ENCODE results near the gene CTNNBL1. TPM values are rescaled to one million over a fixed set of nuclear protein-coding genes. Genes with fewer than 3 reads are reported as not detected.

CTNNBL1 gene
- total and polyA plus RNA-seq, 3 donors from 2014 or later, result 50.4 to 119 (median 61.0) TPM

DNA sequence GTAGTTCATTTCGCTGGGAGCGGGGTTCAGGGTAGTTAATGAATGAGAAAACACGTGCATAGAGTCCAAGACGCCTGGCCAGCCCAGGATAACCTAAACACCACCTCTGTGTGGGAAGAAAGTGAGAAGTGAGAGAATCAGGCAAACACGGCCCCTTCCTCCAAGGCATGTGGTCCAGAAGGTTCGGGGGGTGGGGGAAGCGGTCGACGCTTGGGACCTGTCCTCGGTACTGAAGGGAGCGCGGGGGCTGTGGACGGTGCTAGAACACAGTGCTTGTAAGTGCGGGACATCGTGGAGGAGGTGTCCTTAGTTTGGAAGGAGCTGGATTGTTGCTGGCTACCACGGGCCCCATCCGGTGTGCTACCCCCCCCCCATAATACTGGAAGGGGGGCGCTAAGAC, 207.4 kb downstream of the CTNNBL1 start:
- Histone ChIP-seq H3K4me1 (peaks cover 21% of the 10 kb centered on the region), H3K27ac (no peak overlapping the region), H3K4me3 (no peak overlapping the region), H3K9me3 (no peaks in the 10 kb centered on the region), H3K36me3 (ENCODE audit: low read depth, missing control alignments) (no peaks in the 10 kb centered on the region), H3K27me3 (no peaks in the 10 kb centered on the region)
- no peak for TF ChIP-seq POLR2A (IDR thresholded peaks at IDR 0.05)
- TF ChIP-seq, protein P1, sequence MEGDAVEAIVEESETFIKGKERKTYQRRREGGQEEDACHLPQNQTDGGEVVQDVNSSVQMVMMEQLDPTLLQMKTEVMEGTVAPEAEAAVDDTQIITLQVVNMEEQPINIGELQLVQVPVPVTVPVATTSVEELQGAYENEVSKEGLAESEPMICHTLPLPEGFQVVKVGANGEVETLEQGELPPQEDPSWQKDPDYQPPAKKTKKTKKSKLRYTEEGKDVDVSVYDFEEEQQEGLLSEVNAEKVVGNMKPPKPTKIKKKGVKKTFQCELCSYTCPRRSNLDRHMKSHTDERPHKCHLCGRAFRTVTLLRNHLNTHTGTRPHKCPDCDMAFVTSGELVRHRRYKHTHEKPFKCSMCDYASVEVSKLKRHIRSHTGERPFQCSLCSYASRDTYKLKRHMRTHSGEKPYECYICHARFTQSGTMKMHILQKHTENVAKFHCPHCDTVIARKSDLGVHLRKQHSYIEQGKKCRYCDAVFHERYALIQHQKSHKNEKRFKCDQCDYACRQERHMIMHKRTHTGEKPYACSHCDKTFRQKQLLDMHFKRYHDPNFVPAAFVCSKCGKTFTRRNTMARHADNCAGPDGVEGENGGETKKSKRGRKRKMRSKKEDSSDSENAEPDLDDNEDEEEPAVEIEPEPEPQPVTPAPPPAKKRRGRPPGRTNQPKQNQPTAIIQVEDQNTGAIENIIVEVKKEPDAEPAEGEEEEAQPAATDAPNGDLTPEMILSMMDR (IDR thresholded peaks at IDR 0.05), result no peak
- no peak for DNase-seq
- intact Hi-C loops (cut with DNase I; ENCODE audit: low total_unique reads), result loop anchor here (10.0 kb wide), 1 partner anchor 84 kb away; no protein-coding TSS in a partner anchor
- WGBS, 2 donors, result 18 to 38% methylated on average over 10 to 18 of the region's 18 CpGs

DNA sequence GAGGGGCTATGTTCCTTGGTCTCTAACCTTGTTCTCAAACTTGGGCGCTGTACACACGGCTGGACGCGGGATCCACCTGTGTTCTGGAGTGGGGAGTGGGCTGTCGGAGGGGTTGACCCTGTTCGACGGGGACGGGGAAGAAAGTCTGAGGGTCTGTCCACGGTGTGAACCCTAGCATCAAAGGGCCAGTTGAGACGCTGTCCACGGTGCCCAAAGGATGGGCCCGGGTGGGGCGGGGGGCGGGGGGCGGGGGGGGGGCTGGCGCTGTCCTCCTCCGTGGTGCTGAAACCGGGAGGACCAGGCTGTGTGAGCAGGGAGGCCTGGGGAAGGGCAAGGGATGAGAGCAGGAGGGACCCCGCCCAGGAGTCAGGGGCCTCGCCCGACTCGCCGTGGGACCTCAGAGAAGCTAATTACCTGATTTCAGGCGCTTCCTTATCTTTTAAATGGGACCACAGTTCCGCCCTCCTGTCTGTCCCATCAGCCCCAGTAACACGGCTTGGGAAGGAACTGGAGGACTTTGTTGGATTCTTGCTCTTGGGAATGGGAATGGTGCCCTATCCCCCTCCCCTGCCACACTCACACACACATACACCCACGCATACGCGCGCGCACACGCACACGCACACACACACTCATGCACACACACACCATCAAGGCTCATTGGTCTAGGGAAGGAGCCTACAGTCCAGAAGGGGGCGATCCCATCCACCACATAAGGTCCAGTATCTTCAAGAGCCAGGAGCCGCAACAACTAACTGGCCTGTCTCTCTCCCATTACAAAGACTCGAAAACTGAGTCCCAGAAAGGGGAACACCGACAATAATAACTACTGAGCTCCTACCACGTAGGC, 208.0 kb downstream of the CTNNBL1 start:
- TF ChIP-seq POLR2A (IDR thresholded peaks at IDR 0.05), result no peak
- TF ChIP-seq, protein P1 (IDR thresholded peaks at IDR 0.05), result peak in 2 of 3 experiments; percentile 30 to 48
- peak; percentile 80 for DNase-seq
- H3K36me3 ChIP-seq (ENCODE audit: low read depth, missing control alignments), result no peaks in the 10 kb centered on the region
- no peaks in the 10 kb centered on the region for H3K27me3 ChIP-seq
- no peak overlapping the region for H3K27ac ChIP-seq
- intact Hi-C loops (cut with DNase I; ENCODE audit: low total_unique reads), result loop anchor here (10.0 kb wide), 1 partner anchor 83 kb away; no protein-coding TSS in a partner anchor
- H3K4me1 ChIP-seq, result peaks cover 17% of the 10 kb centered on the region
- WGBS, 2 donors, result 8 to 10% methylated on average over 17 to 37 of the region's 38 CpGs
- peak overlapping the region in 1 of 2 donors; percentile 62 for H3K4me3 ChIP-seq
- H3K9me3 ChIP-seq, result no peaks in the 10 kb centered on the region

DNA sequence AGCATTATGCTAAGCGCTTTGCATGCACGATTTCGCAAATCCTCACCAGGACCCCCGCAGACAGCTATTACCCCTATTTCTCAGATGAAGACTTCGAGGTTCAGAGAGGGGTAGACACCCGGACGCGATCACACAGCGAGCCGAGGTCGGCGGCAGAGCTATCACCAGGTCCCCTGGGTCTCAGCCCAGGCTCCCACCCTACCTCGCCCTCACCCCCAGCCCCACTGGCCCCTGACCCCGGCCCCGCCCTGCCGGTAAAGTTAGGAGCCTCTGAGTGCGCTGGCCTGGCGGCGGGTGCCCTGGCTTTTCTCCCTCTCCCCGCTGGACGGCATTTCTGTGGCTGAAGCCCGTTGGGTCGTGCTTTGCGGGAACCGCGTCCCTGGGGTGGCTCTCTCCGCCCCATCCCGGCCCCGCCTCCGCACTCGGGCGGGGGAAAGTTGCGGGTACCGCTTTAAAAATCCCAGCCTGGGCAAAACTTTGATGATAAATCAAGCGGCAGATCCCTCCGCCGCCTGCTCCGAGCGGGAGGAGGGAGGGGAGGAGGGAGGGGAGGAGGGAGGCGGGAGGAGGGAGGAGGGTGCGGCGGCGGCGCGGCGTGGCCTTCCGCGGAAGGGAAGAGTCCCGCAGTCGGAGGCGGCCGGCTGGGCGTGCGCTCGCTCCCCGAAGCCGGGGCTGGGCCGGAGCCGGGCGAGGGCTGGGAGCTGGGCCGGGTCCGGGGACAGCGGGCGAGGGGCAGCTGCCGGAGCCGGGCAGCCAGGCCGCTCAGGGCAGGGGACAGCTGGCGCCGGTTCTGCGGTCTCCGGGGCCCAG, 208.9 kb downstream of the CTNNBL1 start, which contains the start of gene VSTM2L:
VSTM2L (plus strand) TSS at position 624 of the 810 bp plus-strand sequence. CDS start 224 bp downstream, outside the sequence.
- peak within 1 kb of the TSS; percentile 58 to 62 for H3K4me3 ChIP-seq
- no peaks in the 10 kb centered on the region for H3K9me3 ChIP-seq
- DNase-seq, result peak; percentile 65
- intact Hi-C loops (cut with DNase I; ENCODE audit: low total_unique reads), result loop anchor here (10.0 kb wide), 1 partner anchor 82 kb away; no protein-coding TSS in a partner anchor
- H3K27me3 ChIP-seq, result no peaks in the 10 kb centered on the region
- H3K4me1 ChIP-seq, result peaks cover 23% of the 10 kb centered on the region
- TF ChIP-seq, protein P1 (IDR thresholded peaks at IDR 0.05), result no peak
- no peak for TF ChIP-seq POLR2A (IDR thresholded peaks at IDR 0.05)
- WGBS, 2 donors, result 0 to 2% methylated on average over 3 to 65 of the region's 71 CpGs
- no peaks in the 10 kb centered on the region for H3K36me3 ChIP-seq (ENCODE audit: low read depth, missing control alignments)
- no peak within 1 kb of the TSS for H3K27ac ChIP-seq

- Histone ChIP-seq H3K36me3 (ENCODE audit: low read depth, missing control alignments) (no peaks in the 10 kb centered on the region), H3K27ac (no peak overlapping the region), H3K9me3 (no peaks in the 10 kb centered on the region), H3K4me3 (peak overlapping the region; percentile 58 to 62), H3K27me3 (no peaks in the 10 kb centered on the region), H3K4me1 (peaks cover 29% of the 10 kb centered on the region)
- TF ChIP-seq, protein P1 (IDR thresholded peaks at IDR 0.05), result no peak
- TF ChIP-seq POLR2A (IDR thresholded peaks at IDR 0.05), result no peak
- no peak for DNase-seq
- intact Hi-C loops (cut with DNase I; ENCODE audit: low total_unique reads), result loop anchor here (10.0 kb wide), 1 partner anchor 81 kb away; no protein-coding TSS in a partner anchor
- 39 to 62% methylated on average over 15 to 45 of the region's 67 CpGs for WGBS, 2 donors
Observed at GRCh38 chr20:37903317-37904007, 209.6 kb downstream of the CTNNBL1 start.

Measured in testis (tissue), 3 donors.